GM12891 (cell line): ENCODE data around the gene LIMK1.

Experiments
- POLR2A ChIP-seq: IDR thresholded peaks from 2 replicates; pipeline ENCODE4 v1.6.1; 2011; ENCODE audit warnings: low read depth, low read length, control low read depth
- POLR2AphosphoS5 ChIP-seq: IDR thresholded peaks from 2 replicates; pipeline ENCODE4 v1.6.1; 2011; ENCODE audit warnings: low read depth, low read length, control low read depth
- TAF1 ChIP-seq: IDR thresholded peaks from 2 replicates; pipeline ENCODE4 v1.6.1; 2011; ENCODE audit warnings: low read depth, low read length, control low read depth

- TF ChIP-seq POLR2AphosphoS5 (no peak), TAF1 (no peak), POLR2A (no peak)
Measured at GRCh38 chr7:74130518-74130917, 46.9 kb downstream of the LIMK1 start.
